Head of caudate nucleus (tissue), 42 donors: ENCODE results near the gene BCL2L11.
A peak's percentile ranks its signal among the peaks of the same experiment; 100 is the strongest.

Experiments used
- DNase-seq, 42 donors: peaks; one replicate each; pipeline versions ENCODE4 v3.0.0 to v3.0.0-alpha.2; 2020 to 2021; ENCODE audit warnings: mixed read lengths in 7 of 42
- intact Hi-C: fragments of 100-400 bp; cut with DNase I; formaldehyde crosslinking; loops from one replicate; pipeline ENCODE4 v1.15.0; 2022

The BCL2L11 gene

GRCh38 chr2:111182740-111183139, 62.0 kb downstream of the BCL2L11 start:
- DNase-seq, result no peak

GRCh38 chr2:111184725-111185310, 64.1 kb downstream of the BCL2L11 start:
- peak in 3 of 42 donors; percentile 12 to 45 (median 35) for DNase-seq
- intact Hi-C loops, result no loop called here

More at GRCh38 chr2:111182740-111183139, 62.0 kb downstream of the BCL2L11 start:
- intact Hi-C loops, result no loop called here

DNA sequence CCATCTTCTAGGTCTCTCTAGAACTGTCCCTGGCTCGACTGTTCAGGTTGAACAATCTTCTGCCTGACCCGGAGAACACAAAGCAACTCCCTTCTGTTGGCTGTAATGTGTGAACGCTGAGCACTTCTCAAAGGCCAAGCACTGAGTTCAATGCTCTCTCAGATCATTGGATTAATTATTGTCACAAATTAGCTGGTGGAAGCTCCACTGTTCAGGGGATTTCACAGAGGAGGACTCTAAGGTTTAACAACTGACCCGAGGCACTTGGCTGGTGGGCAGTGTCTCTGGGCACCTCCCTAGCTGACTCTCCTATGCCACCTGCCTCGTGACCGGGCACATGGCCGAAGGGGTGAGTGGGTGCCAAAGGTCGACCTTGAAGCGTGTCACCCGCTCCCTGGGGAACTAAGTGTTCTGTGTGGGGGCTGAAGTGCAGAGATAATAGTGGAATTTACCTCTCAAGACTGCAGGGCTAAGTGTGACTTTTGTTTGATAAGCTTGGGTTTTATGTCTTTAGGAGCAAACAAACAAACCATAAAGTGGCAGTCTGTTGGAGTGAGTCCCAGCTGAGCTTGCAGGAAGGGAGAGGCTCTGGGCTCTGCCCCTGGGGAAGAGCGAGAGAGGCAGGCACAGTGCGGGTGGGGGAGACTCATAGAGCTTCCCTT, 64.8 kb downstream of the BCL2L11 start:
- DNase-seq, result no peak

GRCh38 chr2:111186121-111186715, 65.5 kb downstream of the BCL2L11 start:
- intact Hi-C loops, result no loop called here

More for the DNA sequence above, 64.8 kb downstream of the BCL2L11 start:
- intact Hi-C loops, result no loop called here

GRCh38 chr2:111186933-111187332, 66.2 kb downstream of the BCL2L11 start:
- intact Hi-C loops, result no loop called here
- DNase-seq, result no peak

More at GRCh38 chr2:111186121-111186715, 65.5 kb downstream of the BCL2L11 start:
- no peak for DNase-seq

DNA sequence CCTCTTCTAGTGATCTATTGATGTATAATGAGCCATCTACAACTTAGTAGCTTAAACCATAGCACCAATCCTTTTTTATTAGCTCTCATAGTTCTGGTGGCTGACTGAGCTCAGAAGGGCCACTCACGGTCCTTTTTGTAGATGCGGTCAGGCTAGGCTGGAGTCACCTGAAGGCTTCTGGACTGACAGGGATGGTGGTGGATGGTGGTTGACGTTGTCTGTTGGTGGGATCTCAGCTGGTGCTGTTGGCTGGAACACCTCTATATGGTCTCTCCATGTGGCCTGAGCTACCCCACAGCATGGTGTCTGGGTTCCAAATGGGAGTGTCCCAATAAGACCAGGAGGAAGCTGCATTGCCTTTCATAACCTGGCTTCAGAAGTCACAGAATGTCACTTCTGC, 68.0 kb downstream of the BCL2L11 start:
- intact Hi-C loops, result no loop called here
- DNase-seq, result peak in 2 of 42 donors; percentile 3 to 8

- DNase-seq, result peak in 2 of 42 donors; percentile 16 to 25
- intact Hi-C loops, result no loop called here
Measured at GRCh38 chr2:111189106-111189505, 68.4 kb downstream of the BCL2L11 start.

- intact Hi-C loops, result no loop called here
- peak in 1 of 42 donors; percentile 30 for DNase-seq
Measured at GRCh38 chr2:111190816-111191540, 70.3 kb downstream of the BCL2L11 start.

DNA sequence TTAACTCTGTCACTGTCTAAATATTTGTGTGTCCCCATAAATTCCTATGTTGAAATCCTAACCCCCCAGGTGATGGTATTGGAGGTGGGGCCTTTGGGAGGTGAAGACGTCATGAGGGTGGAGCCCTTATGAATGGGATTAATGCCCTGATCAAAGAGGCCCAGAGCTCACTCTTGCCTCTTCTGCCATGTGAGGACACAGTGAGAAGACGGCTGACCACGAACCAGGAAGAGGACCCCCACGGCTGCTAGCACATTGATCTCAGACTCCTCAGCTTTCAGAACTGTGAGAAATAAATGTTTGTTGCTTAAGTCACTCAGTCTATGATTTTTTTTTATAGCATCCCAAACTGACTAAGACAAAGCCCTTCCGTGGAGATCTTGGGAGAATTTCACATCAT, 71.2 kb downstream of the BCL2L11 start:
- peak in 1 of 42 donors; percentile 14 for DNase-seq
- intact Hi-C loops, result no loop called here

DNA sequence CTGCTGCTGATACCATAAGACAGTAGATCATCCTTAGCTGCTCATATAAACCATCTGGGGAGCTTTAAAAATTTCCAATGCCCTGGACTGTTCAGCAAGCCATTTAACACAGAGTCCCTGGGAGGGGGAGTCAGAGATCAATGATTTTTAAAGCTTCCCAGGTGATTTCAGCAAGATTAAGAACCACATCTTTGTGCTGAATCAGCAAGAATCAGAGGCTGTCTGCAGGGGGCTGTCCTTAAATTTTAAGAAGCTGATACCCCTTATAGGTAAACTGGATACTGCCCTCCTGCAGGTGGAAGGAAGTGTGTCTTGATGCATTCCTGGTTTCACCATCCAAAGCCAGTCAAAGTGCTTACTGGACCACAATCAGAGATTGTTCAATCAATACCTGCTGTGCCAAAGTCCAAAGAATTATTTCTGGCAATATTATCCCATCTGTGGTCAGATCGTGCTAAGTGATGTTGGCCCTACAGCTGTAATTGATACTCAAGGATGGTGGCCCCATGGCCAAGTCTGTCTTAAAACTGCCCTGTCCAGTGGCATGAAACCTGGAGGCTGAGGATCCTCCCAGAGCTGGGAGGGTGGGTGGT, 72.2 kb downstream of the BCL2L11 start:
- intact Hi-C loops, result no loop called here
- DNase-seq, result no peak

DNA sequence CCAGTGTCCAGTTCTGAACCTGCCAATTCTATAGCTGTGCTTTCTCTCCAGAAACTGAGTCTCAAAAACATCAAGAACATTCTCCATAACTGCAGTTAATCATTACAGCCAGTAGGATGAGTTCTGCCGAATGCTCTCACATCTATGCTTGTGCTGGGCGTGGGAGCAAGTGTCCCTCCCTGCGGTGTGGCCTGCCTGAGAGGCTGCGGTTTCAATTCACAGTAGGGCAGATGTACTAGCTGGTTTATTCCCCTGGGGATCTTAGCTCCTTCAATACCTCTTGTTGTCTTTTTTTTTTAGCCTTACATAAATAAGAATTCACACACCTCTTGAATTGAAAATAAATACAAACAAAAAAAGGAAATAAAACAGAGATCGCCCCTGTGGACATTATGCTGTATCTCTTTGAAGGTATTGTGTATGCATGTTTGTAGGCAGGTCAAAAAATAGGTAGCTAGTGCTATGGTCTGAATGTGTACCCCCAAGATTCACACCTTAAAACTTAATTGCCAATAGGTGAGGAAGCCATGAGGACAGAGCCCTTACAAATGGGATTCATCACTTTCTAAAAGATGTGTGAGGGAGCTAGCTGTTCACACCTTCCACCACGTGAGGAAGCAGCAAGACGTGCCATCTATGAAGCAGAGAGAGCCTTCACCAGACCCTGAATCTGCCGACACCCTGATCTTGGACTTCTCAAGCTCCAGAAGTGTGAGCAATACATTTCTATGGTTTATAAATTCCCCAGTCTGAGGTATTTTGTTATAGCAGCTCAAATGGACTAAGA, 74.3 kb downstream of the BCL2L11 start:
- intact Hi-C loops, result no loop called here
- peak in 1 of 42 donors; percentile 27 for DNase-seq

- DNase-seq, result peak in 1 of 42 donors; percentile 26
- intact Hi-C loops, result no loop called here
Measured at GRCh38 chr2:111196435-111196834, 75.7 kb downstream of the BCL2L11 start.

DNA sequence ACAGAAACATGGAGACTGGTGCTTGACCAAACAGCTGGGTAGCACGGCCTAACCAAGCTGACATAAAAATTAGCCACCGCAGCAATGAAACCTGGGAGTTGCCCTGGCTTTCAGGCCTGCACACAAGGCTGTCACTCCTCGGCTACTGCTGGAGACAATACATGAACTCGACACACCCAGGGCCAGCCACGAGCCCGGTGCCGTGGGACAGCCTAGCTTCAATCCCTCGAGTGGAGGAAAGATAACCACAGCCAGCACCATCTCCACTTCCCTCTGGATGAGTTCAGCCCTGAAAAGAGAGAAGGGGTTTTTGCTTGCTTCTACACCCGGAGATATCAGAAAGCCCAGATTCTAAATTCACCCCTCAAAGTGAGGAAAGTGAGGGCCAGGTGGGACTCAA, 78.0 kb downstream of the BCL2L11 start:
- intact Hi-C loops, result no loop called here

GRCh38 chr2:111199840-111200239, 79.1 kb downstream of the BCL2L11 start:
- no peak for DNase-seq
- intact Hi-C loops, result no loop called here

More for the DNA sequence above, 78.0 kb downstream of the BCL2L11 start:
- peak in 2 of 42 donors; percentile 30 to 37 for DNase-seq

DNA sequence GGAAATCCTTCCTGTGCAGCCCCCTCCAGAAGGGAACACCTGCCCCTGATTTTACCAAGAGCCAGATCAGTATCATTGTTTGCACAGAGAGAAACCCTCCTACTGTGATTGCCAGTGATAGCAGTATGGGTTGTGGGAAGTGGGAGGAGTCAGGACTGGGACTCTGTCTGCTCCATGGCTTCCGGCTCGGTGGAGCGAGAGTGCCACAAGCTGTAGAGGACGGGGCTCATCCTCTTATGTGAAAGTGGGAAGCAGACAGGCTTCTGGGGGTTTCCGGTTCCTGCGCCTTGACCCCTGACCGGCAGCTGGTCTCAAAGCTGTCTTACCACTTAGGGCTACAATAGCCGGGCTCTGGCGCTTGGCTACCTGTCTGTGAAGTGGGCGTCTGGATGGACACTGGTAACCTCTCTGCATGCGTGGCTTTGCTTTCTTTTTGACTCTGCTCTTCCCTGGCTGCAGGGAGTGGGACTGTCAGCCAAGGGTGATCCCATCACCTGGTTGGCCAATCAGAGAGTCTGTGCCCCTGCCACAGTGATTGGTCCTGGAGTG, 79.7 kb downstream of the BCL2L11 start:
- intact Hi-C loops, result no loop called here
- DNase-seq, result peak in 1 of 42 donors; percentile 36

DNA sequence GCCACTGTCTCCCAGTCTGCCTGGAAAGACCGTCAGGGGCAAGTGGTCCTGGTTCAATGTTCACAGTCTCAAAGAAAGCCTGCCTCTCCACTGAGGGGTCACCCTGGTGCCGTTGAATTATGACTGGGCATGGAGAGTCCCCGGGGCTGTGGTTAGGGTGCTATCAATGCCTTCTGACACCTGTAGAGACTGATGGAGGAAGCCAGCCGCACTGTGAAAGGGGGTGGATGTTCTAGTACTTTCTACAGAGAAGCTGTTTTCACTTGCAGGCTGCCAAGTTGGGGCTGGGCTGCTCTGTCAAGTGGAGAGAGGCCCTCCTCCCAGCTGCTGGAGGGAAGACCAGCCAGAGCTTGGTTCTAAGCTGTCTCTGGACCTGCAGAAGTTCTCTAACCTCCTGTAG, 80.5 kb downstream of the BCL2L11 start:
- DNase-seq, result peak in 2 of 42 donors; percentile 18 to 21
- intact Hi-C loops, result no loop called here

DNA sequence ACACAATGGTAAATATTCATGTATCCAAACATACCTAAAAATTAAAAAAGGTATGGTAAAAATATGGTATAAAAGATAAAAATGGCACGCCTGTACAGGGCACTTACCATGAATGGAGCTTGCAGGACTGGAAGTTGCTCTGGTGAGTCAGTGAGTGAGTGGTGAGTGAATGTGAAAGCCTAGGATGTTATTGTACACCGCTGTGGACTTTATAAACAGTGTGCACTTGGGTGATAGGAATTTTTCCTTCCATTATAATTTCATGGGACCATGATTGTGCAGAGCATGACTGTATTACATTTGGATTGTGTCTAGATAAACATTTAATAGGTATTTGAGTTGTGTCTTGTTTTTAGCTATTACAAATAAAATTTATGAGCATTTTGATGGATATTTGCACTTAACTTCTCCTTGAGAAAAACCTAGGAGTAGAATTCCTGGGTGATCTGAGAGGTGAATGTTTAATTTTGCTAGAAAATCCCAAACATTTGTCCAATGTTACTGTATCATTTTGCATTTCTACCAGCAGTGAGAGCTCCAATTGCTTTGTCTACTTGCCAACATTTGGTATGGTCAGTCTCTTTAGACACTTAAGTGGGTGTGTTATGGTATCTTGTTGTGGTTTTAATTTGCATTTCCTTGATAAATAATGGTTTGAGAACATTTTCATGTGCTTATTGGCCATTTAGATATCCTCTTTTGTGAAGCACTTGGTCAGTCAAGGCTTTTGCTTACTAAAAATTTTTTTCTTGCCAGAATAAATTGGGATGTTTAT, 81.7 kb downstream of the BCL2L11 start:
- intact Hi-C loops, result no loop called here
- DNase-seq, result no peak

- intact Hi-C loops, result no loop called here
- no peak for DNase-seq
Measured at GRCh38 chr2:111204706-111205105, 84.0 kb downstream of the BCL2L11 start.
